ENCODE data around the gene PTCH2.
A peak's percentile ranks its signal among the peaks of the same experiment; 100 is the strongest.

The PTCH2 gene

GRCh38 chr1:44810101-44810761 lies 32.8 kb downstream of the PTCH2 start:
- peaks cover 41% of the 10 kb centered on the region for H3K4me1 ChIP-seq
- no peaks in the 10 kb centered on the region for H3K9me3 ChIP-seq (ENCODE audit: control insufficient read depth, low read length)
- peak overlapping the region; percentile 84 for H3K4me2 ChIP-seq (ENCODE audit: low read length)
- H3K79me2 ChIP-seq = peaks cover 5% of the 10 kb centered on the region
- TF ChIP-seq, protein P1, sequence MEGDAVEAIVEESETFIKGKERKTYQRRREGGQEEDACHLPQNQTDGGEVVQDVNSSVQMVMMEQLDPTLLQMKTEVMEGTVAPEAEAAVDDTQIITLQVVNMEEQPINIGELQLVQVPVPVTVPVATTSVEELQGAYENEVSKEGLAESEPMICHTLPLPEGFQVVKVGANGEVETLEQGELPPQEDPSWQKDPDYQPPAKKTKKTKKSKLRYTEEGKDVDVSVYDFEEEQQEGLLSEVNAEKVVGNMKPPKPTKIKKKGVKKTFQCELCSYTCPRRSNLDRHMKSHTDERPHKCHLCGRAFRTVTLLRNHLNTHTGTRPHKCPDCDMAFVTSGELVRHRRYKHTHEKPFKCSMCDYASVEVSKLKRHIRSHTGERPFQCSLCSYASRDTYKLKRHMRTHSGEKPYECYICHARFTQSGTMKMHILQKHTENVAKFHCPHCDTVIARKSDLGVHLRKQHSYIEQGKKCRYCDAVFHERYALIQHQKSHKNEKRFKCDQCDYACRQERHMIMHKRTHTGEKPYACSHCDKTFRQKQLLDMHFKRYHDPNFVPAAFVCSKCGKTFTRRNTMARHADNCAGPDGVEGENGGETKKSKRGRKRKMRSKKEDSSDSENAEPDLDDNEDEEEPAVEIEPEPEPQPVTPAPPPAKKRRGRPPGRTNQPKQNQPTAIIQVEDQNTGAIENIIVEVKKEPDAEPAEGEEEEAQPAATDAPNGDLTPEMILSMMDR (IDR thresholded peaks at IDR 0.05) = no peak
- no peaks in the 10 kb centered on the region for H3K36me3 ChIP-seq (ENCODE audit: control insufficient read depth, insufficient read depth, low read length)
- no peak overlapping the region for H2AFZ ChIP-seq
- H3K27ac ChIP-seq = peak overlapping the region; percentile 100
- no peak overlapping the region for H3K9ac ChIP-seq
- peak overlapping the region; percentile 41 for H3K4me3 ChIP-seq (ENCODE audit: low read depth, low read length)
- no peaks in the 10 kb centered on the region for H3K27me3 ChIP-seq (ENCODE audit: control insufficient read depth, insufficient read depth, low read length)

DNA sequence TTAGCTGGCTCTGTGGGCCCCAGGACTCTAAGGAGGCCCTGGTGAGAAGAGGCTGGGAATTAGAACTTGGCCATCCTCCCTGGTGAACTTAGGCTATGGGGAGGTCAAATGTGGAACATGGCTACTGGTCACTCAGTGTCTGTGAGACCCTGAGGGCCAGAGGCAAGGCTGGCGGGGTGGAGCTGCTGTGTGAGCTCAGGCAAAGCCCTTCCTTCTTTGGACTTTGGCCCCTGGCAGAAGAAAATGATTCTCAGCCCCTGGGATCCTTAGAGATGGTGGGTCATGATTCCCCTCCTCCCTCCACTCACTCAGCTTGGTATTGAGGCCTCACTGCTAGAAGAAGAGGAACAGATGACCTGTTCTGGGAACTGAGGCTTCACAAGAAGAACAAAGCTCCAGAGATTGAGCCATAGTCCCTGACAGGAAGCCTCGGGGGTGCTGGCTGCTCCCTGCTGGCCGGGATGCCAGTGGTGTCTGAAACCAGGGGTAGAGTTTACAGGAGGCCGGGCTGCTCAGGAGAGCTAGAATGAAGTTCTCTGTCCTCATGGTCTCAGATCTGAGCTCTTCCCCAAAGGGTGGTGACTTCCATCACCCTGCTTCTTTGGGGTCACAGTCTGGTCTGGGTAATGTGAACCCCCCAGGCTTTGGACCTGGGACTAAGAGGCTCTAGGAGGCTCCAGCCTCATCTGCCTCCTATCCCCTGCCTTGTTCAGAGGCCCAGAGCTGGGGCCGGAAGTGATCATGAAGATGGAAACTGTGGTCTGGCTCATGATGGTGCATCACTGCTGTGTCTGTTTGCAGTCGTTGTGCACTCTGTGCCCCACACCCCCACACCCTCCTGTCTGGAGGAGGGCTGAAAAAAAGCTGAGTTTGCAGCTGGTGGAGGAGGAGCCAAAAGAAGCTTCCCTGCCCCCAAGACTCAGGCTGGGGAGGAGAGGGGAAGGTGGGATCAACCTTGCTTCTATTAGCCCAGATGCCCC lies 33.8 kb downstream of the PTCH2 start:
- Histone ChIP-seq H3K36me3 (ENCODE audit: control insufficient read depth, insufficient read depth, low read length) (no peaks in the 10 kb centered on the region), H3K4me3 (ENCODE audit: low read depth, low read length) (peak overlapping the region; percentile 41), H3K79me2 (peaks cover 5% of the 10 kb centered on the region), H3K9ac (peak overlapping the region; percentile 67), H2AFZ (peak overlapping the region; percentile 83), H3K4me1 (peaks cover 41% of the 10 kb centered on the region), H3K4me2 (ENCODE audit: low read length) (peak overlapping the region; percentile 84), H3K9me3 (ENCODE audit: control insufficient read depth, low read length) (no peaks in the 10 kb centered on the region), H3K27ac (peak overlapping the region; percentile 100), H3K27me3 (ENCODE audit: control insufficient read depth, insufficient read depth, low read length) (no peaks in the 10 kb centered on the region)
- TF ChIP-seq, protein P1 (IDR thresholded peaks at IDR 0.05) = no peak

- peak within 1 kb of the TSS; percentile 67 for H3K9ac ChIP-seq
- H3K27me3 ChIP-seq (ENCODE audit: control insufficient read depth, insufficient read depth, low read length) = no peaks in the 10 kb centered on the region
- H3K4me3 ChIP-seq (ENCODE audit: low read depth, low read length) = peak within 1 kb of the TSS; percentile 41
- no peaks in the 10 kb centered on the region for H3K36me3 ChIP-seq (ENCODE audit: control insufficient read depth, insufficient read depth, low read length)
- H3K4me2 ChIP-seq (ENCODE audit: low read length) = peak within 1 kb of the TSS; percentile 84
- TF ChIP-seq, protein P1 (IDR thresholded peaks at IDR 0.05) = no peak
- no peaks in the 10 kb centered on the region for H3K9me3 ChIP-seq (ENCODE audit: control insufficient read depth, low read length)
- peaks cover 5% of the 10 kb centered on the region for H3K79me2 ChIP-seq
- peaks cover 41% of the 10 kb centered on the region for H3K4me1 ChIP-seq
- H3K27ac ChIP-seq = peak within 1 kb of the TSS; percentile 100
- peak within 1 kb of the TSS; percentile 83 for H2AFZ ChIP-seq
Measured at GRCh38 chr1:44808063-44808937, 34.8 kb downstream of the PTCH2 start, which contains the start of gene BTBD19. TSS of gene BTBD19 (plus strand) at chr1:44808523. CDS start at chr1:44808821, 298 bp downstream.

- peak overlapping the region; percentile 83 for H2AFZ ChIP-seq
- H3K9ac ChIP-seq = peak overlapping the region; percentile 61
- peak overlapping the region; percentile 41 for H3K4me3 ChIP-seq (ENCODE audit: low read depth, low read length)
- no peaks in the 10 kb centered on the region for H3K36me3 ChIP-seq (ENCODE audit: control insufficient read depth, insufficient read depth, low read length)
- H3K27me3 ChIP-seq (ENCODE audit: control insufficient read depth, insufficient read depth, low read length) = no peaks in the 10 kb centered on the region
- peak overlapping the region; percentile 100 for H3K27ac ChIP-seq
- no peaks in the 10 kb centered on the region for H3K9me3 ChIP-seq (ENCODE audit: control insufficient read depth, low read length)
- TF ChIP-seq, protein P1 (IDR thresholded peaks at IDR 0.05) = no peak
- peak overlapping the region; percentile 84 for H3K4me2 ChIP-seq (ENCODE audit: low read length)
- peaks cover 41% of the 10 kb centered on the region for H3K4me1 ChIP-seq
- peaks cover 5% of the 10 kb centered on the region for H3K79me2 ChIP-seq
Measured at GRCh38 chr1:44807364-44808062, 35.5 kb downstream of the PTCH2 start.
